ENCODE data around the gene VTI1A.

Gene VTI1A

GRCh38 chr10:112843623-112844022, 396.6 kb downstream of the VTI1A start:
- no peaks in the 10 kb centered on the region for H3K79me2 ChIP-seq
- no peak overlapping the region for H3K27ac ChIP-seq
- TF ChIP-seq CTCF (IDR thresholded peaks at IDR 0.05) = no peak
- no peak overlapping the region for H3K4me3 ChIP-seq (ENCODE audit: low read depth, low read length)
- no peaks in the 10 kb centered on the region for H3K36me3 ChIP-seq (ENCODE audit: control insufficient read depth, insufficient read depth, low read length)
- no peak overlapping the region for H3K4me2 ChIP-seq (ENCODE audit: low read length)
- H3K9me3 ChIP-seq (ENCODE audit: control insufficient read depth, low read length) = no peaks in the 10 kb centered on the region
- no peak overlapping the region for H3K9ac ChIP-seq
- H3K27me3 ChIP-seq (ENCODE audit: control insufficient read depth, insufficient read depth, low read length) = no peaks in the 10 kb centered on the region
- H2AFZ ChIP-seq = no peak overlapping the region
- H3K4me1 ChIP-seq = no peaks in the 10 kb centered on the region

GRCh38 chr10:112844681-112845544, 397.9 kb downstream of the VTI1A start:
- H3K9me3 ChIP-seq (ENCODE audit: control insufficient read depth, low read length) = no peaks in the 10 kb centered on the region
- no peak overlapping the region for H3K4me3 ChIP-seq (ENCODE audit: low read depth, low read length)
- no peak overlapping the region for H3K27ac ChIP-seq
- no peak for TF ChIP-seq CTCF (IDR thresholded peaks at IDR 0.05)
- no peak overlapping the region for H2AFZ ChIP-seq
- H3K4me2 ChIP-seq (ENCODE audit: low read length) = no peak overlapping the region
- H3K36me3 ChIP-seq (ENCODE audit: control insufficient read depth, insufficient read depth, low read length) = no peaks in the 10 kb centered on the region
- no peak overlapping the region for H3K9ac ChIP-seq
- no peaks in the 10 kb centered on the region for H3K79me2 ChIP-seq
- no peaks in the 10 kb centered on the region for H3K4me1 ChIP-seq
- no peaks in the 10 kb centered on the region for H3K27me3 ChIP-seq (ENCODE audit: control insufficient read depth, insufficient read depth, low read length)

- H3K9me3 ChIP-seq (ENCODE audit: control insufficient read depth, low read length) = no peaks in the 10 kb centered on the region
- no peaks in the 10 kb centered on the region for H3K79me2 ChIP-seq
- TF ChIP-seq CTCF (IDR thresholded peaks at IDR 0.05) = no peak
- no peak overlapping the region for H2AFZ ChIP-seq
- H3K4me3 ChIP-seq (ENCODE audit: low read depth, low read length) = no peak overlapping the region
- no peaks in the 10 kb centered on the region for H3K4me1 ChIP-seq
- H3K4me2 ChIP-seq (ENCODE audit: low read length) = no peak overlapping the region
- H3K9ac ChIP-seq = no peak overlapping the region
- H3K27me3 ChIP-seq (ENCODE audit: control insufficient read depth, insufficient read depth, low read length) = no peaks in the 10 kb centered on the region
- no peak overlapping the region for H3K27ac ChIP-seq
- no peaks in the 10 kb centered on the region for H3K36me3 ChIP-seq (ENCODE audit: control insufficient read depth, insufficient read depth, low read length)
These were observed 400.8 kb downstream of the VTI1A start for GRCh38 chr10:112847778-112848177.

GRCh38 chr10:112848228-112848627, 401.2 kb downstream of the VTI1A start:
- Histone ChIP-seq H3K4me2 (ENCODE audit: low read length) (no peak overlapping the region), H2AFZ (no peak overlapping the region), H3K36me3 (ENCODE audit: control insufficient read depth, insufficient read depth, low read length) (no peaks in the 10 kb centered on the region), H3K79me2 (no peaks in the 10 kb centered on the region), H3K4me3 (ENCODE audit: low read depth, low read length) (no peak overlapping the region), H3K9me3 (ENCODE audit: control insufficient read depth, low read length) (no peaks in the 10 kb centered on the region), H3K9ac (no peak overlapping the region), H3K4me1 (no peaks in the 10 kb centered on the region), H3K27ac (no peak overlapping the region), H3K27me3 (ENCODE audit: control insufficient read depth, insufficient read depth, low read length) (no peaks in the 10 kb centered on the region)
- TF ChIP-seq CTCF (IDR thresholded peaks at IDR 0.05) = no peak
